Measurements from ENCODE around the gene VPS37B.

GRCh38 chr12:122820138-122820537 is 75.8 kb downstream of the VPS37B start:
- TF ChIP-seq CTCF (IDR thresholded peaks at IDR 0.05) (no peak), POLR2A (IDR thresholded peaks at IDR 0.05) (no peak)
